Smooth muscle cell (in vitro differentiated cells): ENCODE data around the gene COL5A1. TPM values are rescaled to one million over a fixed set of nuclear protein-coding genes. Genes with fewer than 3 reads are reported as not detected.

Experiments used
- DNase-seq: peaks from one replicate; lab custom pipeline; 2025; ENCODE audit not compliant: unreplicated experiment; lab: John Stamatoyannopoulos, UW
- H2AFZ ChIP-seq: fragments of 200-600 bp; sonication (generic); 2 replicates; pipeline ENCODE4 v1.6.0; 2016; ENCODE audit warnings: antibody characterized with exemption, low read depth, mild to moderate bottlenecking
- H3F3A ChIP-seq: fragments of 200-600 bp; sonication (generic); 2 replicates; pipeline ENCODE4 v1.6.0; 2017; ENCODE audit warnings: antibody characterized with exemption, low read depth
- H3K27ac ChIP-seq: fragments of 200-600 bp; sonication (generic); 2 replicates; pipeline ENCODE4 v1.5.1; 2016; ENCODE audit warnings: low read depth, mild to moderate bottlenecking
- H3K27me3 ChIP-seq: fragments of 200-600 bp; sonication (generic); 2 replicates; pipeline ENCODE4 v1.6.1; 2016; ENCODE audit warnings: low read depth, mild to moderate bottlenecking
- H3K36me3 ChIP-seq: fragments of 200-600 bp; sonication (generic); 2 replicates; pipeline ENCODE4 v1.5.1; 2016; ENCODE audit warnings: low read depth
- H3K4me1 ChIP-seq: fragments of 200-600 bp; sonication (generic); 2 replicates; pipeline ENCODE4 v1.5.1; 2016; ENCODE audit warnings: low read depth
- H3K4me2 ChIP-seq: fragments of 200-600 bp; sonication (generic); 2 replicates; pipeline ENCODE4 v1.6.0; 2016; ENCODE audit warnings: mild to moderate bottlenecking
- H3K4me3 ChIP-seq: fragments of 200-600 bp; sonication (generic); 2 replicates; pipeline ENCODE4 v1.5.1; 2016; ENCODE audit warnings: mild to moderate bottlenecking
- H3K79me2 ChIP-seq: fragments of 200-600 bp; sonication (generic); 2 replicates; pipeline ENCODE4 v1.6.0; 2016; ENCODE audit warnings: low read depth, mild to moderate bottlenecking
- H3K9ac ChIP-seq: fragments of 200-600 bp; sonication (generic); 2 replicates; pipeline ENCODE4 v1.6.0; 2016; ENCODE audit warnings: low read depth
- H3K9me3 ChIP-seq: fragments of 200-600 bp; sonication (generic); replicated peaks from 2 replicates; pipeline ENCODE4 v1.5.1; 2016; ENCODE audit warnings: low read depth
- H4K20me1 ChIP-seq: fragments of 200-600 bp; sonication (generic); 2 replicates; pipeline ENCODE4 v1.6.0; 2016; ENCODE audit warnings: low read depth
- CTCF ChIP-seq: fragments of 200-600 bp; sonication (generic); IDR thresholded peaks from 2 replicates; pipeline ENCODE4 v1.5.1; 2017; ENCODE audit warnings: borderline replicate concordance, mild to moderate bottlenecking, antibody characterized with exemption; ENCODE audit not compliant: insufficient read depth, poor library complexity, severe bottlenecking
- WGBS: methylation state at CpG from one replicate; pipeline ENCODE4 v1.1.7; 2016; ENCODE audit warnings: low lambda C conversion rate; 5-methylcytosine and 5-hydroxymethylcytosine counted together
- polyA plus RNA-seq: library from polyadenylated mRNA; unstranded; fragments of >200 nt; fragmentation: Nextera tagmentation; extraction: Ambion mirVana; gene quantifications from 2 replicates; pipeline ENCODE4 v1.2.1, GENCODE V29; 2016
- total RNA-seq: library from RNA; depleted of rRNA; stranded (reverse); fragments of >200 nt; gene quantifications from 2 replicates; pipeline ENCODE4 v1.2.3, GENCODE V29; 2014

The COL5A1 gene
- total and polyA plus RNA-seq, 2 experiments from 2014 or later, result 1,084 to 1,443 TPM

DNA sequence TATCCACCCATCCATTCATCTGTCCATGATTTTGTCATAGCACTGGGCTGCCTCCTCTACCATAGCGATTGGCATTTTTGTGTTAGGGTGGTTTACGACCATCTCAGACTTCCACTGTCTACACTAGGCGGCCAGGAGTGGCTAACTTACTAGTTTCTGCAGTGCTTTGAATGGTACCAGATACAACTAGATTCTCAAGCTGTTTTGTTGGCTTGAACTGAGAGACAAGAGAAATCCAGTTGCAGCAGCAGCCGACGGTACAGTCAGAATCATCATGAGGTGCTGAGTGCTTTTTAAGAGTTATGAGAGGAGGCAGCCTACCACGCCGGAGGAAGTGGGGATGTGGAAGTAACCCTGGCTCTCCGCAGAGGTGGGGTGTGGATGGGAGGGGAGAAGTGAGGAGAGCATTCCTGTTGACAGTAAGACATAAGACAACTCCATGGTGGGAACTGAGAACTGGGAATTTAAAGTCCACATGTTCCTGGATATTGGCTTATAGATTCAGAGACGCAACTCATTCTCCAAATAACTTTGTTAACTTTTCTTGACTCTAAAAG is 27.9 kb downstream of the COL5A1 start:
- H3K4me3 ChIP-seq, result no peak overlapping the region
- no peak overlapping the region for H2AFZ ChIP-seq
- no peak for TF ChIP-seq CTCF
- 34% methylated on average over 9 of the region's 9 CpGs for WGBS
- peak overlapping the region; percentile 59 for H3K4me2 ChIP-seq
- peak overlapping the region; percentile 50 for H3K9ac ChIP-seq
- H3K4me1 ChIP-seq, result peaks cover 18% of the 10 kb centered on the region
- no peak for DNase-seq
- no peaks in the 10 kb centered on the region for H3K27me3 ChIP-seq
- peaks cover 99% of the 10 kb centered on the region for H3F3A ChIP-seq
- peak overlapping the region; percentile 79 for H3K27ac ChIP-seq
- peaks cover 99% of the 10 kb centered on the region for H3K79me2 ChIP-seq
- no peaks in the 10 kb centered on the region for H3K36me3 ChIP-seq
- peaks cover 100% of the 10 kb centered on the region for H4K20me1 ChIP-seq
- no peaks in the 10 kb centered on the region for H3K9me3 ChIP-seq

DNA sequence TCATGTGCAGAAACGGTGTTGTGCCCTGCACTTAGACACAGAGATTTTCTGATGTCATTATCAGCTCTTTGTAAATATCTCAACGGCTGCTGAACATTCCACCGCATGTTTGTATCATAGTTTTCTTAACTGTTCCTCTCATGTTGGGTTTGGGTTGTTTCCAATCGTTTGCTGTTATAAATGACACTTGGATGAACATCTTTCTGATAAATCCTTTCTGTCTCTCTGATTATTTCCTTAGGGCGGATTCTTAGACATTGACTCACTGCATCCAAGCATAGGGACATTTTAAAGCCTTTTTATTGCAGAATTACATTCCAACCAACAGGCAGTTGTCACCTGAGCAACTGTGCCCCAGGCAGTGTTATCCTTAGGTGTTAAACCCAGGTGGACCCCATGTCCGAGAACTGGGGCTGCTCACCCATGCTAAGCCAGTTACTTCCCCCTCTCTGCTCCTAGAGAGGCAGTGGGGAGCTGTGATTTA is 28.5 kb downstream of the COL5A1 start:
- peaks cover 100% of the 10 kb centered on the region for H4K20me1 ChIP-seq

DNA sequence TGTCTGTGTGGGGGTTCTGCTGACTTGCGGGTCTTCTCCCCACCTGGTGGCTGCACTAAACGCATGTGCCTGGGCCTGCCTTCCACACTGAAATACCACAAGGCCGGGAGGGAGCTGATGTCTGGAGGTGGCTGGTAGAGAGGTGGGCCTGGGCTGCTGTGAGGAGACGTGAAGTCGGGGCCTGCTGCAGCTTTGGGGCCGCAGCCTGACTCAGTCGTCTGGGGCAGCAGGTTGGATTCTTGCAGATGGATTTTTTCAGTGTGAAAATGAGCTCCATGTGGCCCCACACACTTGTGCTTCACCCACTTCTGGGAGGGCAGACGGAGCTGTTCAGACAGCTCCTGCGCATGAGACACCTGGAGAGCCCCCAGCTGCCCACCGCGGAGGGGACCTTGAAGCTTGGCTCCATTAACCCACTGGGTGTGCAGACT is 29.3 kb downstream of the COL5A1 start:
- Histone ChIP-seq H3K27ac (peak overlapping the region; percentile 79), H3K4me2 (peak overlapping the region; percentile 59)

More for the DNA sequence above, 28.5 kb downstream of the COL5A1 start:
- TF ChIP-seq CTCF, result no peak
- H3K27ac ChIP-seq, result peak overlapping the region; percentile 79
- H3K4me3 ChIP-seq, result no peak overlapping the region
- WGBS, result 15% methylated on average over 6 of the region's 6 CpGs
- H3K36me3 ChIP-seq, result no peaks in the 10 kb centered on the region
- peak overlapping the region; percentile 59 for H3K4me2 ChIP-seq
- H3K4me1 ChIP-seq, result peaks cover 18% of the 10 kb centered on the region
- no peaks in the 10 kb centered on the region for H3K9me3 ChIP-seq
- H2AFZ ChIP-seq, result no peak overlapping the region
- H3K27me3 ChIP-seq, result no peaks in the 10 kb centered on the region
- no peak for DNase-seq
- H3K79me2 ChIP-seq, result peaks cover 99% of the 10 kb centered on the region
- peaks cover 99% of the 10 kb centered on the region for H3F3A ChIP-seq
- peak overlapping the region; percentile 50 for H3K9ac ChIP-seq

More for the DNA sequence above, 29.3 kb downstream of the COL5A1 start:
- Histone ChIP-seq H3K9me3 (no peaks in the 10 kb centered on the region), H3K4me3 (no peak overlapping the region), H4K20me1 (peaks cover 100% of the 10 kb centered on the region), H3K9ac (peak overlapping the region; percentile 47), H3K79me2 (peaks cover 99% of the 10 kb centered on the region), H2AFZ (no peak overlapping the region), H3K4me1 (peaks cover 18% of the 10 kb centered on the region), H3F3A (peaks cover 99% of the 10 kb centered on the region), H3K36me3 (no peaks in the 10 kb centered on the region), H3K27me3 (no peaks in the 10 kb centered on the region)
- DNase-seq, result no peak
- no peak for TF ChIP-seq CTCF
- 59% methylated on average over 11 of the region's 11 CpGs for WGBS
